GM19193 (cell line): ENCODE measurements around the gene SLC22A15.

ENCODE experiments used
- POLR2A ChIP-seq: IDR thresholded peaks from 4 replicates; pipeline ENCODE4 v1.6.1; 2011; ENCODE audit not compliant: insufficient read depth, insufficient read length; ENCODE audit errors: extremely low read depth

SLC22A15 gene

GRCh38 chr1:116105996-116106395 is 129.7 kb downstream of the SLC22A15 start:
- TF ChIP-seq POLR2A: no peak

- TF ChIP-seq POLR2A: no peak
Observed at GRCh38 chr1:116106646-116107045, 130.3 kb downstream of the SLC22A15 start.

GRCh38 chr1:116107371-116107770 is 131.1 kb downstream of the SLC22A15 start:
- no peak for TF ChIP-seq POLR2A

GRCh38 chr1:116110567-116111523 is 134.5 kb downstream of the SLC22A15 start, which contains the start of gene MAB21L3:
Gene MAB21L3, plus strand, starts transcription at chr1:116111399. Its CDS starts 1,217 bp downstream, at chr1:116112616.
- TF ChIP-seq POLR2A: peak; percentile 35

- TF ChIP-seq POLR2A: no peak
Observed at GRCh38 chr1:116111524-116112021, 135.3 kb downstream of the SLC22A15 start.

- no peak for TF ChIP-seq POLR2A
Observed at GRCh38 chr1:116112388-116113140, 136.3 kb downstream of the SLC22A15 start.

GRCh38 chr1:116113615-116114014 is 137.3 kb downstream of the SLC22A15 start:
- TF ChIP-seq POLR2A: no peak

- no peak for TF ChIP-seq POLR2A
Observed at GRCh38 chr1:116115476-116116439, 139.4 kb downstream of the SLC22A15 start.

- TF ChIP-seq POLR2A: no peak
Observed at GRCh38 chr1:116118471-116118870, 142.2 kb downstream of the SLC22A15 start.
